NCI-H524 (cell line): ENCODE results near the gene PEX1.
"Not testable (repeated sequence)": the region's sequence is repeated elsewhere in the genome, so short reads cannot be mapped to it uniquely, and the experiment has no call there.

Experiments used
- DNase-seq, 2 experiments: peaks; one replicate each; lab custom pipeline; 2025; lab: John Stamatoyannopoulos, UW

PEX1 gene

DNA sequence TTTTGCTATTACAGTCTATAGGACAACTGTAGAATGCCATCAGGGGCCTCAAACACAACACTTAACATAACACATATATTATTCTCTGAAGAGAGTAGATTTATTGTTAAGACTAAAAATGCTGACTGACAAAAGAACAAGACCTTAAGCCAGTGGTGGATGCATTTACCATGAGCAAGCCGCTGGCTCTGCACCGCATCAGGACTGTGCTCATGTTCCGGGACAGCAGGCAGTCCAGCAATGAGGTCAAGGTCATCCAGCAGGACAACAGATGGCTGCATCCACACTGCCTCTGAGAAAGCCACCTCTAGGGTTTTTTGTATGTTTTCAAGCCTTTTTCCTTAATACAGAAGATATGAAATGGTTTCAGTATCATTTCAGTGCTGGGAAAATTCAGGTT lies 23.8 kb downstream of the PEX1 start:
- DNase-seq: no peak

DNA sequence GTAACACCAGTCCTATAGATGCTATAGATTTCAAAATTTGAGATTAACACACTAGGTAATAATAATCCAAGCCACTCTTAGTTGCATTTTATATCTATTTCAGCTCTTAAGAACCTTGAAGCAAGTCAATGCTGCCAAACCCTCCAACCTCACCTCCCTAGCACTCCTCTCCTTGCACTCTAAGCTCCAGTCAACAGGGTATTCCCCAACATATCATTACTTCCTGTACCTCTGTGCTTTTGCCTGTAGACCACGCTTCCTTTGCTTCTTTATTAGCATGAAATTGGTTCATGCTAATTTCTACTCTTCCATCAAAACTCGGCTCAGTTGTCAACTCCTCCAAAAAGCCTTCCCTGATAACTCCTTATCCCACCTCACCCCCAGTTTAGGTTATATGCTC lies 24.6 kb downstream of the PEX1 start:
- no peak for DNase-seq

DNA sequence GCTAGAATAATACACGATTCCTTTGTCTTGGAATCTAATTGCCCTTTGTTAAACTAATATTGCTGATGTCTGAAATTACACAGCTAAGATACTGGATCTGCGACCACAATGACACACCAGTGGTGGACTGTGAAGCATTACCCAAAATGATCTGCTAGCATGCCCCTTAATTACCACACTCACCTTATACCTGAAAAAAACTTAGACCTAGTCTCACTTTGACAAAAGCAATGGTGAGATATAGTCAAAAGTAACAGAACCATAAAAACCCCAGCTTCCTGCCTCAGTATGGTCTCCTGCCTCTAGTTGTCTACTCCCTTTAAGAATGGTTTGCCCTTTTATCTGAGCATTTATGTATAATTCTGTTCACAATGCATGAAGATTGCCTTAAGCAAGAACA lies 29.8 kb downstream of the PEX1 start:
- no peak for DNase-seq

DNA sequence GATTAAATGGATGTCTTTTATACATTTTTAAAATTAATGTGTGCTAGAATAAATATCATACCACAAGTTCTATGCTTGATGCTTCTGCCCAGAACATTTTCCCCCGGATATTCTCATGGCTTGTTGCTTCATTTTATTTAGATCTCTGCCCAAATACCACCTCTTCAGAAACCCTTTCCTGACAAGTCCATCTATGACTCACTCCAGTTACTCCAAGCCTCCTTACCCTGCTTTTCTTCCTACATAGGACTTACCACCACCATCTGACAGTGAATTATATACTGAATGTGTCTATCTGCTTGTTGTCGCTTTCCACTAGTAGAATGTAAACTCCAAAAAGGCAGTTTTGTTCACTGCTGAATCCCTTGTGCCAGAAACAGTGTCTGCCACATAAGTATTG lies 31.4 kb downstream of the PEX1 start:
- DNase-seq: no peak

DNA sequence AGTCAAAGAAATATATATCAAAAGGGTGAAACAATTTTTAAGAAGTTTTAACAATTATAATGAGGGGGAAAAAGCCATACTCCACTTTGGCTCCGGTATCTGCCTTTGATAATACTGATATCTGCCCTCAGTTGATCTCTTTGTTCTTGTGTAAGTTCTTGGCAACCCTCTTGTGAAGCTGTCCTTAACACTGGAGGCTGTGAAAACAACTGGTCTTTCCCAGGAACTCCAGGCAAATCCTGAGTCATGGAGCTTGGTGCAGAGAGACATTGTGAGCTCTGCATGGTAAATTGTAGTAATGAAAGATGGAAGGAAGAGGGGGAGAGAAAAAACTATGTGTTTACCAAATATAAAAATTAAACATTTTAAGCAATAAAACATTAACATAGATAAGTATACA lies 38.7 kb downstream of the PEX1 start:
- DNase-seq: no peak

DNA sequence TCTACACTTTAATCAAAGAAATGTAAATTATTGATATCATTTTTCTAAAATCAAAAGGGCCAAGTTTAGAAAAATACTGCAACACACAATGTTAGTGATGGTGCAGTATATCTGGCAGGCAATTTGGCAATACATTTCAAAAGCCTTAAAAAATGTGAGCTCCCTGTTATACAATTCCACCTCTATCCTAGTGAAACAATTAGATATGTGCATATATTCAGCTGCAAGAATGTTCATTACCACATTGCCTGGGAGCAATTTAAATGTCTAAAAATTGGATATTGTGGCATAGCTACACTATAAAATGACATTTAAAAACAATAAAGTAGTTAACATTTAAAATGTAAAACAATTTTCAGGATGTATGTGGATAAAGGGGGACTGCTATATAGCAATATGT lies 40.5 kb downstream of the PEX1 start:
- DNase-seq: no peak

DNA sequence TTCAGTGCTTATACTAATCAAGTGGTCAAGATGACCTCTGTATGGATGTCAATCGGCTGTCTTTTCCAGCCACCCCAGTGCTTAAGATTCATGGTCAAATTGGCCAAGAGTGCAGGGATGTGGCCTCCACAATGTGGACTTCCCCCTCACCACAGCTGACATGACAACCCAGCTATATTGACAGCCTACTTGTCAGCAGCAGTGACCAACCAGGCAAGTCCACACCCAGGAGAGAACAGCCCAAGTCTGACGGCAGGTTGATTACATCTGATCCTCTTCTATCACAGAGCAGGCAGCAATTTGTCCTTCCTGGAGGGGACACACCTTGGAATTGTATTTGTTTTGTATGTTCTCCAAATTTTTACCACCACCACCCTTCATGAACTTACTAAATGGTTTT lies 42.3 kb downstream of the PEX1 start:
- DNase-seq: no peak

DNA sequence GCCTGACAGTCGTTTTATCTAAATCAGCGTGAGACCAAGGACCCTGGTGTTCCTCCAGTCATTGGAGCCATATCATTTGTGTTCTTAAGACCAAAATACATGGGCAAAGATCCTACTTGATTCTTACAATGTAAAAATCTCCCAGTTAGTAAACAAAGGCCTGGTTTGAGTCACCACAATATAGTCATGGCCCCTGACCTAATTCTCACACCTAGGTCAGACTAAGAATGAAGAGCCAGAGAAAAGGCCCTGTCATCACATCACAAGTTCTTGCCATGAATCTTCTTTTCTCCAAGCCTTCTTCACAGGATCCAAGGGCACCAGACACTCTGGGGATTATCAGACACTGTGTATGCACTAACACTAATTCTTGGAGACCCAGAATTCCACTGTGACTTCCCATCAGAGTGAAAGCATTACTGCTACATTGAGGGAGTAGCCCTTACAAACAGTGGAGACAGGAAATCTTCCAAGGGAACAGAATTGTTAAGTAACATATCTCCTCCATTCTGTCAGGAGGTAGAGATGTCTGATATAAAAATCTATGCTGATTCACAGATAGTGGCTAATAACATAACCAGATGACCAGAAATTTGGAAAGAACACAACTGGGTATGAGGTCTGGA lies 42.9 kb downstream of the PEX1 start:
- no peak for DNase-seq

DNA sequence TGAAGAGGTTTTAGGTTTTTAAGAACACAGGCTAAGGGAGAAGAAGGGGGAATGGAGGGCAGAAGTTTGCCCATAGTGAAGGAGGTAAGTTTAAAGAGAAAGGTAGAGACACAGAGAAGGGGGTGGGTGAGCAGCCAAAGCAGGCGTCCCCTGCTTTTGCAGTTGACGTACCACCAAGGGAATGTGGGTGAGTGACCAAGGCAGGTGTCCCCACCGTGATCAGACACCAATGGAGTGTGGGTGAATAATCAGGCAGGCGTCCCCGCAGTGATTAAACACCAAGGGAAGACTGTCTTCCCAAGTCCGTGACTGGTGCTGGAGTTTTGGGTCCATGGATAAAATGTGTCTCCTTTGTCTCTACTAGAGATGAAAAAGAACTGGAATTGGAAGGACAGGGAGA lies 44.1 kb downstream of the PEX1 start:
- not testable (repeated sequence) for DNase-seq

DNA sequence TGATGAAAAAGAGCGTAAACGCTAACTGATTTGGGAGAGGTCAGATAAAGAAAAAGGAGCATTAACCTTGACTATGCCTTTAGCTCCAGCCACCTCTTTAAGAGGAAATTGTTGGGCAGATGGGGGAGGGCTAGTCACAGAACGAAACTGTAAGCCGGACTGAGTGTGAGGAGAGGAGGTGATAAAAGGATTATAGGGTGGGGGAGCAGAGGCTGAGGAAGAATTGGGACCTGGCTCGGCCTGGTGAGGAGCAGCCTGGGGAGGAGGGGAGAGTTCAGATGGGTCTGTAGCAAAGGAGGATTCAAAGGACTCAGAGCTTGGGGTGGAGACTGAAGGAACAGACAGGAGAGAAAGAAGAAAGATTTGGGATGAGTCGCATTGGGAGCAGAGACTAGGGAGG lies 44.7 kb downstream of the PEX1 start:
- peak; percentile 64 to 81 for DNase-seq

DNA sequence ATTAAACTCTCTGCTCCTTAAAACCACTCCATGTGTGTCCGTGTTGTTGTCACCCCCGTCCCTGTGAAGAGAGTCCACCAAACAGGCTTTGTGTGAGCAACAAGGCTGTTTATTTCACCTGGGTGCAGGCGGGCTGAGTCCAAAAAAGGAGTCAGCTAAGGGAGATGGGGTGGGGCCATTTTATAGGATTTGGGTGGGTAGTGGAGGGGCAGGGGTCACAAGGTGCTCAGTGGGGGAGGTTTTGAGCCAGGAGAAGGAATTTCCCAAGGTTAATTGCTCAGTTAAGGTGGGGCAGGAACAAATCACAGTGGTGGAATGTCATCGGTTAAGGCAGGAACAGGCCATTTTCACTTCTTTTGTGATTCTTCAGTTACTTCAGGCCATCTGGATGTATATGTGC lies 49.2 kb downstream of the PEX1 start:
- not testable (repeated sequence) for DNase-seq

DNA sequence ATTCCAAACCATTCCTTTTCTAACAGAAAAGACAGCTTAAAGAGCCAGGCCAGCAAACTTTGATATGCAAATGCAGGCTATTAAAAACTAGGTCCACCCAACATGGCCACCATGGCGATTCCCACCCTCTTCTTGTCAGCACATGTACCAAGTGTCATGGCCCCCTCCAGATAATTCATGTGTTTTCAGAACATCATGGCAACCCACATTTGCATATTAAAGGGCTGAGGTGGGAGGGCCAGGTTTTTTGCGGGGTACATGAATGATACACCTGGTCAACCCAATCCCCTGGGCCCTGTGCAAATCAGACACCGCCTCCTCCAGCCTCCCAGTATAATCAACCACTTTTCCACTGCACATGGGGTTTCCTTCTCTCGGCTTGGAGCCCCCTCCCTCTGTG lies 49.6 kb downstream of the PEX1 start:
- no peak for DNase-seq

DNA sequence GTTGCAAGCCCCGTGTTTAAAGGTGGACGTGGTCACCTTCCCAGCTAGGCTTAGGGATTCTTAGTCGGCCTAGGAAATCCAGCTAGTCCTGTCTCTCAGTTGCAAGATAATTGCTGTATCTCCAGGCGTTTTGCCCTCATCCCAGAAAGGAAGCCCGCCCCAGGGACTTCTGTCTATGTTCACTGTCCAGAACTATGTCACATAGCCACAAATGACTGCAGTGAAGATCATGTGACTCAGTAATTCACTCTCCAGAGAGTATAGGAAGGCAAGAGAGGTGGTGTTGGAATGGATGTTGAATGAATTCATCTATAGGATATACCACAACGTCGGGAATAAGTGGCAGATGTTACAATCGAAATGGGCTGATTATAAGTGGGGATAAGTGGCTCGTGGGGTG lies 50.2 kb downstream of the PEX1 start:
- DNase-seq: peak; percentile 45 to 79

DNA sequence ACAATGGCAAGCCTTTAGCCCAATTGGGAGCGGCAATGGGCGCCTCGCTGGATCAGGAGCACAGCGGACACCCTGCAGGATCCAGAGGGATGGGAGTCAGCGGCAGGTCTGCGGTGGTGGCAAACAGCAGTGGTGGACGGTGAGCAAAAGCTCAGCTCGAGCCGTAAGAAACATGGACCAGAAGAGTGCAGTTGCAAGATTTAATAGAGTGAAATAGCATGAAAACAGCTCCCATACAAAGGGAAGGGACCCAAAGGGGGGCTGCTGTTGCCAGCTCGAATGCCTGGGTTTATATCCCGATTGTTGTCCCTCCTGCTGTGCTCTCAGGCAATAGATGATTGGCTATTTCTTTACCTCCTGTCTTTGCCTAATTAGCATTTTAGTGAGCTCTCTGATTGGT lies 50.6 kb downstream of the PEX1 start, which contains the start of gene ERVW-1:
Gene ERVW-1 (minus strand): TSS at position 266 of the 400 bp plus-strand sequence. CDS start 7,565 bp downstream, outside the sequence.
- not testable (repeated sequence) for DNase-seq

DNA sequence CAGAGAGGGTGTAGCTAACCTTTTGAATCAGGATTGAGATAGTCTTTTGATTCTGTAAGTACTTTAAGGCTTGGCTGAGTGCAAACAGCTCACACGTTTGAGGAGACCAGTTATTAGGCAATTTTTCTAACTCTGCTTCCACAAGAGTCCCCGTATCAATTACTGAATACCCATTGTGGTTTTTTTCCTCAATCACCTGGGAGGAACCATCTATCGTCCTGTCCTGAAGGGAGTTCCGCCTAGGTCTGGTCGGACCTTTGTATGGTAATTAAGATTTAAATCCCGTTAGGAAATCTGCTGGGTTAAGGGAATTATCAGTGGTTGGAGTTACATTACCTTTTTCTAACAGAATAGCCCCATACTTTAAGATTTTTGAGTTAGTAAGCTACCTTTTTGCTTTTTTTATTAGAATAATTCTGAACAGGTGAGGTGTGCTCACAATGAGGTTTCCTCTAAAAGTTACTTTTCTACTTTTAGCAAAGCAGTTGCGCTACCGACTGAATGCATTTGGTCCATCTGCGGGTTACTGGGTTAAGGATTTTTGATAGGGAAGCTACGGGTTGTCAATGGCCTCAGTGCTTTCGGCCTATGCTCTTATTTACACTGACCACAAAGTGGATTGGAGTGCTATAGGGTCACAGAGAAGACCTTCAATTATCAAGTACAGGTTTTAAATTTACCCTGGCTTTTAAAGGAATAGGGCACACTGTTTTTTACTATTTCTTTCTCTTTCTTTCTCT lies 52.3 kb downstream of the PEX1 start:
- not testable (repeated sequence) for DNase-seq

DNA sequence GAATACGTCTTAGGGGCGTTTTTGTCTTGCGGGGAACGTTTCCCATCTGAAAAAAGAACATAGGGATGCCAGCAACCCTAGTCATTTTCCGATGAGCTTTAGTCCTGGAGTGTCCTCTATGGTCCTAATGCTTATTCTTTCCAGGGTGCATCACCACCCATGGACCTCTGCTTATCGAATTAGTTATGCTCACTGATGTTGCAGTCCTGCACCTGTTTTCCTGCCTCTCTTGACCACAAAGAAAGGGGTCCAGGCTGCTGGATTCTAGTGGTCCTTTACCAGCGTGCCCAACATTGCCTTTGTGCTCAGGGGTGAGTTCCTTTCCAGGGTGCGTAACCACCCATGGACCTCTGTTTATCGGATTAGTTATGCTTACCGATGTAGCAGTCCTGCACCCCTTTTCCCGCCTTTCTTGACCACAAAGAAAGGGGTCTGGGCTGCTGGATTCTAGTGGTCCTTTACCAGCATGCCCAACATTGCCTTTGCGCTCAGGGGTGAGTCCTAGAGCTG lies 53.0 kb downstream of the PEX1 start:
- DNase-seq: not testable (repeated sequence)

DNA sequence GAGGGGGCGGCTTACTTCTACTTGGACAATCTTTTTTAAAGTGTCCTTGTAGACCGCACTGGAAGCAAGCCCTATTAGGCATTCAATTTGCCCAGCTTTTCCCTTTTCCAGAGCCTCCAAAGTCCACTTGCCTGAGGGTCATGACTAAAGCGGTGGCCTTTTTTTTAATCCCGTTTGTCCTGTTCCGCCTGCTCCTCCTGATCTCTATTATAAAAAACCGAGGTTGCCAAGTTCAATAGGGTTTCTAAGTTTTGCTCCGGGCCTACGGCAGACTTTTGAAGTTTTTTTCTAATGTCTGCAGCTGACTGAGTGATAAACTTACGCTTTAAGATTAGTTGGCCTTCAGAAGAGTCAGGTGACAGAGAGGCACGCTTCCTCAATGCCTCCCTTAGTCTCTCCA lies 54.3 kb downstream of the PEX1 start:
- DNase-seq: not testable (repeated sequence)

DNA sequence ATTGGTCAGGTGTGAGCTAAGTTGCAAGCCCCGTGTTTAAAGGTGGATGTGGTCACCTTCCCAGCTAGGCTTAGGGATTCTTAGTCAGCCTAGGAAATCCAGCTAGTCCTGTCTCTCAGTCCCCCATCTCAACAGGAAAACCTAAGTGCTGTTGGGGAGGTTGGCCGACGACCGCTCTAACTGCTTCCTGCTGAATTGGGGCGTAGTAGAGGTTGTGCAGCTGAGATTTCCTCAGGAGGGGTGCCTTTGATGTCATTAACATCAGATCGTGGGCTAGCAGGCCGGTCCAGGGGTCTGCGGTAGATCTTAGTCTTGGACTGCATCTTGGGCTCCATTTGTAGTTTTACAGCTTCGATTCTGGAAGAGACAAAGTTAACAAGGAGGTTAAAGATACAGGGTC lies 59.7 kb downstream of the PEX1 start:
- DNase-seq: not testable (repeated sequence)

DNA sequence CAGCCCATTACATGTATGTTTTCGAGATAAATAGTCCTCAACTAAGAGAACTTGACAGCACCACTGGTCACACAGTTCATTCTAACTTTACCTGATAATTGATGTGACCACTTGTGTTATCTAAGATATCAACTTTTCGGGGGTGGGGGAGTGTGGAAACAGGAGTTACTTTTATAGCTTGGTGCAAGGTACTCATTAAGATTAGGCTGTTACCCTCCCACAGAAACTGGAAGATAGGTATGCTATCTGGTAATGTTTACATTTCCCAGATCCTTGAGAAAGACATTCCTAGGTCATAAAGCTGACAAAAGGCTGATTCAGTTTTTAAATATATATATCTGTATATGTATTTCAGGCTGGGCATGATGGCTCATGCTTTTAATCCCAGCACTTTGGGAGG lies 61.6 kb downstream of the PEX1 start:
- DNase-seq: no peak

DNA sequence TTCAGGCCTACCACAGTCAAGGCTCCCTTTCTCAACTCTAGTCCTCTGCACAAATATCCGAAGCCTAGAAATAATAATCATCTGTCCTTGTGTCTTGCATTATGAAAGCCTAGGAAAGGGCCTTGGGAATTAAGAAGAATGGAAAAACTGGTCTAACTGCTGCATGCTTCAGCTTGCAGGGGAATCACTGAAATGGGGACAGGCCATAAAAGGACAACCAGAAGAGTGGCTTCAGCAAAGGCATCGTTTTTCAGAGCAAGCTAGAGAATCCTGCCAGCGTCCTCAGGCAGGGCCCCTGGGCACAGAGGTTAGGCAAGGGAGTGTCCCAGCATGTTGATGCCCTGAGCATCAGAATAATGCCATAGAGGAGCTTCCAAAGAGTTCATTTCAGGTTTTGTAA lies 63.8 kb downstream of the PEX1 start:
- no peak for DNase-seq

DNA sequence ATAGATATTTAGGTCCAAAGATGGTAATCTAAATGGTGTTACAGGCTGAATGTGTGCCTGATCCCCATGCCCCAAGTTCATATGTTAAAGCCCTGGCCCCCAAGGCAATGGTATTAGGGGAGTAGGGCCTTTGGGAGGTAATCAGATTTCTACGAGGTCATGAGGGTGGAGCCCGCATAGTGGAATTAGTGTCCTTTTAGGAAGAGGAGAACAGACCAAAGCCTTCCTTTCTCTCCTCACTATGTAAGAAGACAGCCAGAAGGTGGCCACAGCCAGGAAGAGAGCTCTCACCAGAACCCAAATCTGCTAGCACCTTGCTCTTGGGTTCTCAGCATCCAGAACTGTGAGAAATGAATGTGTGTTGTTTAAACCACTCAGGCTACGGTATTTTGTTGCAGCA lies 65.8 kb downstream of the PEX1 start:
- DNase-seq: no peak

DNA sequence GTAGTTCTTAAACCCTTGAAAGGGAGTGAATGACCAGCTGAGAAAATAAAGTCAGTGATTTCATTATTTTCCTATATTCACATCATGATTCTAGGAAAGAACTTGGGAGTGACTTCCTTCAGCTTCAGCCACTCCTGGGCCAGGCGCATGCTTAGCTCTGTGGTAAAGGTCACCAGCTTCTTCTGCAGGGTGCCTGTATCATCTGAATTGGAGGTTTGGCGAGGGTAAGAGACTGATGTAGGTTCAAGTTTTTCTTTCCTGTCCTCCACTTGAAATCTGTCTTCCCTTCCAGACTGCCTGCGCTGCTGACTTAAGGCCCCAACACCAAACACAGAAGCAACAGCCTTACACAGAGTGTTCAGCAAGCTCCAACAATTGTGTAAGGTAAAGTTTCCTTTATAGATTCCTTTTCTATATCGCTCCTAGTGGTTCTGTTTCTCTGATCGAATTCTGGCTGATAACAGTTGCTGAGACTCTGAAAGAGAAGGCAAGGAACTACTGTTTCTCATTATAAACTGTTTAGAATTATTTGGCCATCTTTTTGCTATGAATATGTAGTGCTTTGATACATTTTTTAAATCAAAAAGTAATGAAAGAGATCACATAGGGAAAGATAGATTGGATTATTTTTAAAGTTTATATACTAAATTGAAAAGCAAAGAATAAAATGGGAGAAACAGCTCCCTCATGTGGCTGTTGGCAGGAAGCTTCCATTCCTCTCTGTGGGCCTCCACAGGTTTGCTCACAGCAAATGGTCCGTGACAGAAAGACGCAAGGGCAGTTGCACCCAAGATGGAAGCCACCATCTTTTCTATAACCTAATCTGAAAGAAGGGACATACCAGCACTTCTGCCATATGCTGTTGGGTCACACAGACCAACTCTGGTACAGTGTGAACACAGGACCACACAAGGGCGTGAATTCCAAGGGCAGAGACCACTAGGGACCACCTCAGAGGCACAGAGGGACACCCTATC lies 67.0 kb downstream of the PEX1 start:
- DNase-seq: peak in 1 of 2 experiments; percentile 52
